Breast epithelium (tissue), 4 donors: ENCODE data around the gene HSPA12B. TPM values are rescaled to one million over a fixed set of nuclear protein-coding genes. Genes with fewer than 3 reads are reported as not detected.

ENCODE experiments used
- DNase-seq, 2 donors: peaks; one replicate each; pipeline ENCODE4 v3.0.0-alpha.2; 2019; ENCODE audit warnings: low spot score in 2 of 2
- H3K27ac ChIP-seq, 2 donors: fragments of 200-600 bp; sonication (generic) in 1 of 2; one replicate each; pipeline ENCODE4 v1.5.1; 2016 to 2019; ENCODE audit warnings: mild to moderate bottlenecking in 1 of 2
- H3K27me3 ChIP-seq, 2 donors: fragments of 200-600 bp; sonication (generic) in 1 of 2; one replicate each; pipeline versions ENCODE4 v1.5.1 to v1.6.0; 2017 to 2019; ENCODE audit warnings: control low read depth in 1 of 2, mild to moderate bottlenecking in 1 of 2
- H3K36me3 ChIP-seq: fragments of 200-600 bp; one replicate; pipeline ENCODE4 v1.5.1; 2019
- H3K4me1 ChIP-seq, 2 donors: fragments of 200-600 bp; sonication (generic); one replicate each; pipeline ENCODE4 v1.5.1; 2016 to 2019; ENCODE audit warnings: control low read depth in 1 of 2
- H3K4me3 ChIP-seq, 3 donors: fragments of 200-600 bp; sonication (generic); 1 replicate in 2 of 3; 2 replicates in 1 of 3; pipeline ENCODE4 v1.5.1; 2016 to 2019; ENCODE audit warnings: mild to moderate bottlenecking in 3 of 3, moderate library complexity in 2 of 3
- H3K9me3 ChIP-seq, 2 donors: fragments of 200-600 bp; sonication (generic) in 1 of 2; one replicate each; pipeline ENCODE4 v1.5.1; 2016 to 2019; ENCODE audit warnings: control low read depth in 1 of 2
- POLR2A ChIP-seq: fragments of 450-650 bp; IDR thresholded peaks from one replicate; pipeline ENCODE4 v1.6.1; 2016; ENCODE audit warnings: antibody characterized with exemption, mild to moderate bottlenecking, moderate library complexity
- POLR2AphosphoS5 ChIP-seq, 3 donors: sonication (generic); formaldehyde crosslinking; IDR thresholded peaks; one replicate each; pipeline ENCODE4 v1.6.1; 2017; ENCODE audit warnings: antibody characterized with exemption in 3 of 3
- intact Hi-C: fragments of 100-400 bp; cut with DNase I; formaldehyde crosslinking; loops from one replicate; pipeline ENCODE4 v1.15.1; 2023; ENCODE audit warnings: low total_unique reads
- total RNA-seq, 3 donors: library from RNA; depleted of rRNA; stranded (reverse); fragments of >200 nt; gene quantifications; one replicate each; pipeline ENCODE4 v1.1.0, GENCODE V29; 2016
- TF ChIP-seq, protein P1 (sequence below), 3 donors: fragments of 450-650 bp; IDR thresholded peaks; one replicate each; pipeline ENCODE4 v1.5.1; 2016 to 2017; ENCODE audit warnings: antibody characterized with exemption in 3 of 3, mild to moderate bottlenecking in 3 of 3, moderate library complexity in 3 of 3

Gene HSPA12B
- total RNA-seq, 3 donors from 2014 or later: 7.0 to 25.2 (median 9.3) TPM

DNA sequence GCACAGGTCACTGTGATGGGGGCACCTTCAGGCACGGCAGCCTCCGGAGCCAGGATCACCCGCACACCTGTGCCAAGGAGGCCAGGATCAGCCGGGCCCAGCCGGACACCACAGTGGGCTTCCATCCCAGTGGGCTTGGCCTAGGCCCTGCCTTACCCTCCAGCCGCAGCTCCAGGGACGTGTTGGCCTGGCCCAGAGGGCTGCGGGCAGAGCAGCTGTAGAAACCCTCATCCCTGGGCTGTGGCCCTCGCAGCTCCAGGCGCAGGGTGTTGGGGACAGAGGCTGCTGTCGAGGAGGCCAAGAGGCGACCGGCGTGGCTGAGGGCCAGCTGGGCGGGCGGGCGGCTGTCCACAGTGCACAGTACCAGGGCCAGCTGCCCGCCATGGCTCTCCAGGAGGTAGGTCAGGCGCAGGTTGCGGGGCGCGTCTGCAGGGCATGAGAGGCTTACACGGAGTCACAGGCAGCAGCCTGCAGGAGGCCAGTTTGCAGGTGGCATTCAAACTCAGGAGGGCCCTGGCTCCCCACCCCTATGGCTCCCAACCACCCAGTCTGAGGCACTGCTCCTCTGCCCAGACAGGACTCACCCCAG lies 39.7 kb upstream of the HSPA12B start:
- intact Hi-C loops: no loop called here
- TF ChIP-seq, protein P1, sequence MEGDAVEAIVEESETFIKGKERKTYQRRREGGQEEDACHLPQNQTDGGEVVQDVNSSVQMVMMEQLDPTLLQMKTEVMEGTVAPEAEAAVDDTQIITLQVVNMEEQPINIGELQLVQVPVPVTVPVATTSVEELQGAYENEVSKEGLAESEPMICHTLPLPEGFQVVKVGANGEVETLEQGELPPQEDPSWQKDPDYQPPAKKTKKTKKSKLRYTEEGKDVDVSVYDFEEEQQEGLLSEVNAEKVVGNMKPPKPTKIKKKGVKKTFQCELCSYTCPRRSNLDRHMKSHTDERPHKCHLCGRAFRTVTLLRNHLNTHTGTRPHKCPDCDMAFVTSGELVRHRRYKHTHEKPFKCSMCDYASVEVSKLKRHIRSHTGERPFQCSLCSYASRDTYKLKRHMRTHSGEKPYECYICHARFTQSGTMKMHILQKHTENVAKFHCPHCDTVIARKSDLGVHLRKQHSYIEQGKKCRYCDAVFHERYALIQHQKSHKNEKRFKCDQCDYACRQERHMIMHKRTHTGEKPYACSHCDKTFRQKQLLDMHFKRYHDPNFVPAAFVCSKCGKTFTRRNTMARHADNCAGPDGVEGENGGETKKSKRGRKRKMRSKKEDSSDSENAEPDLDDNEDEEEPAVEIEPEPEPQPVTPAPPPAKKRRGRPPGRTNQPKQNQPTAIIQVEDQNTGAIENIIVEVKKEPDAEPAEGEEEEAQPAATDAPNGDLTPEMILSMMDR (IDR thresholded peaks at IDR 0.05): no peak
- TF ChIP-seq POLR2A (no peak), POLR2AphosphoS5 (IDR thresholded peaks at IDR 0.05) (no peak)
- Histone ChIP-seq H3K27me3 (no peaks in the 10 kb centered on the region), H3K4me1 (no peaks in the 10 kb centered on the region), H3K4me3 (no peak overlapping the region), H3K27ac (no peak overlapping the region), H3K36me3 (no peaks in the 10 kb centered on the region), H3K9me3 (peaks cover 0 to 6% of the 10 kb centered on the region in 2 donors)
- DNase-seq: no peak

DNA sequence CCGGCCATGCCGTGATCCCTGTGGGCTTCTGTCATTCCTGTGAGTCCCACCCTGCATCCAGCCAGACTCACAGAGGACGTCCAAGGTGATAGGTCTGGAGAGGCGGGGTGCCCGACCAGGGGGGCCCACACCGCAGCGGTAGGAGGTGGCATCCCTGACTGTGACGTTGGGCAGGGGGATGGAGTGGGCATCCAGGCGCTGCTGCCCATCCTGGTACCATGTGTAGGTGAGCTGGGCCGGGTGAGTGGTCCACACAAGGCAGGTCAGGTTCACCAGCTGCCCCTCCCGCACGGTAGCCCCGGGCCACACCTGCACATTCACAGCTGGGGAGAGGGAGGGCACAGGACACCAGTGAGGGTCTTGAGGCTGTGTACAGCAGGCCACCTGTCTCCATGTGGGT lies 39.1 kb upstream of the HSPA12B start:
- TF ChIP-seq, protein P1 (IDR thresholded peaks at IDR 0.05): no peak
- no peak for TF ChIP-seq POLR2AphosphoS5 (IDR thresholded peaks at IDR 0.05)
- TF ChIP-seq POLR2A: no peak
- Histone ChIP-seq H3K4me3 (no peak overlapping the region), H3K27ac (no peak overlapping the region), H3K36me3 (no peaks in the 10 kb centered on the region), H3K27me3 (no peaks in the 10 kb centered on the region), H3K9me3 (peaks cover 0 to 6% of the 10 kb centered on the region in 2 donors), H3K4me1 (no peaks in the 10 kb centered on the region)
- no peak for DNase-seq
- intact Hi-C loops: no loop called here

DNA sequence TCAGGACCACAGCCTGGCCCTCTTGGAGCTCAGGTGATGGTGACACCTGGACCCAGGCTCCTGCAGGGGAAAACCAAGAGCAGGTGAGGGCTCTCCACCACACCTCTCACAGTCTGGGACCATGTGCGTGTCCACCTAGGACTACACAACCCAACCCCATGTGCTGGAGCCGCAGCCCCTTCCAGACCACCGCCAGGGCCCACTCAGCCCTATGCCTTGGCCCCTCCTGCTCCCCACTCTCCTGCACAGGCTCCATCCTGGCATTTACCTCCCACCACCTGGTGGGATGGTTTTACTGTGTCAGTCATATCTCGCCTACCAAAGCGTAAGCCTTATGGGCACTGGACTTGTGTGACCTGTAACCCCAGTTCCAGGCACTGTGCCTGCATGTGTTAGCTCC lies 37.6 kb upstream of the HSPA12B start:
- no peaks in the 10 kb centered on the region for H3K36me3 ChIP-seq
- peaks cover 0 to 6% of the 10 kb centered on the region in 2 donors for H3K9me3 ChIP-seq
- H3K4me1 ChIP-seq: no peaks in the 10 kb centered on the region
- H3K27ac ChIP-seq: no peak overlapping the region
- DNase-seq: no peak
- H3K27me3 ChIP-seq: no peaks in the 10 kb centered on the region
- intact Hi-C loops: no loop called here
- no peak overlapping the region for H3K4me3 ChIP-seq
- TF ChIP-seq, protein P1 (IDR thresholded peaks at IDR 0.05): no peak
- TF ChIP-seq POLR2AphosphoS5 (IDR thresholded peaks at IDR 0.05) (no peak), POLR2A (no peak)

DNA sequence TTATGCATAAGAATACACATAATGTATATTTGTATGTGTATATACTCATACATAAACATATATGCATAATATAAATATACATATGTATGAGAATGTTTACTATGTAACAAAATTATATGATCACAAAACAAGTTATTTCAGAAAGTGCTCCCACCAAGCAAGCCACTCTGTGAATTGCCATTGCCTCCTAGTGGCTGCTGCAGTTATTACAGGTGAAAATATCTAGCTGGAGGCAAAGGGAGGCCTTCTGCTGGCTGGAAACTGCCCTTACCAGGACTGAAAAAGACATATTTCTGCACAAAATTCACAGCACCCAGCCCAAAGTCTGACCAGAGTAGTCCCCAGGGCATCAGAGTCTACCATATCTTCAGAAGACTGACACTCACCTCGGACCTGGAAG lies 36.3 kb upstream of the HSPA12B start:
- Histone ChIP-seq H3K9me3 (peaks cover 0 to 6% of the 10 kb centered on the region in 2 donors), H3K36me3 (no peaks in the 10 kb centered on the region)

More for the DNA sequence above, 36.3 kb upstream of the HSPA12B start:
- intact Hi-C loops: no loop called here
- Histone ChIP-seq H3K27ac (no peak overlapping the region), H3K4me1 (no peaks in the 10 kb centered on the region), H3K4me3 (no peak overlapping the region), H3K27me3 (no peaks in the 10 kb centered on the region)
- DNase-seq: no peak
- TF ChIP-seq, protein P1 (IDR thresholded peaks at IDR 0.05): no peak
- TF ChIP-seq POLR2AphosphoS5 (IDR thresholded peaks at IDR 0.05) (no peak), POLR2A (no peak)
